Peyer's patch (tissue), 4 donors: Measurements from ENCODE around the gene LCLAT1. TPM values are rescaled to one million over a fixed set of nuclear protein-coding genes. Genes with fewer than 3 reads are reported as not detected.

Experiments
- DNase-seq, 3 donors: peaks; one replicate each; pipeline ENCODE4 v3.0.0-alpha.2; 2017 to 2019
- H3K27ac ChIP-seq, 4 donors: fragments of 200-600 bp; sonication (generic); one replicate each; pipeline ENCODE4 v1.5.1; 2016 to 2019
- H3K27me3 ChIP-seq, 2 donors: fragments of 200-600 bp; sonication (generic); one replicate each; pipeline ENCODE4 v1.5.1; 2019
- H3K36me3 ChIP-seq, 3 donors: fragments of 200-600 bp; sonication (generic); one replicate each; pipeline ENCODE4 v1.5.1; 2016 to 2019
- H3K4me1 ChIP-seq, 4 donors: fragments of 200-600 bp; sonication (generic); one replicate each; pipeline ENCODE4 v1.5.1; 2016 to 2019
- H3K4me3 ChIP-seq, 4 donors: fragments of 200-600 bp; sonication (generic); 1 replicate in 3 of 4; 2 replicates in 1 of 4; pipeline ENCODE4 v1.5.1; 2016 to 2019; ENCODE audit warnings: mild to moderate bottlenecking in 1 of 4
- H3K9me3 ChIP-seq, 4 donors: fragments of 200-600 bp; sonication (generic); one replicate each; pipeline ENCODE4 v1.5.1; 2016 to 2019; ENCODE audit warnings: mild to moderate bottlenecking in 1 of 4
- POLR2A ChIP-seq, 2 donors: fragments of 450-650 bp; IDR thresholded peaks; one replicate each; pipeline ENCODE4 v1.5.1; 2017; ENCODE audit warnings: antibody characterized with exemption in 2 of 2, mild to moderate bottlenecking in 2 of 2, moderate library complexity in 2 of 2
- total RNA-seq, 4 donors: library from RNA; depleted of rRNA; stranded (reverse); fragments of >200 nt; gene quantifications; one replicate each; pipeline ENCODE4 v1.1.0, GENCODE V29; 2016
- TF ChIP-seq, protein P1 (sequence below), 6 experiments: fragments of 450-650 bp in 4 of 6; fragments of 200-600 bp in 2 of 6; sonication (generic) in 1 of 6; IDR thresholded peaks; one replicate each; pipeline ENCODE4 v1.5.1; 2017 to 2019; ENCODE audit warnings: antibody characterized with exemption in 6 of 6, mild to moderate bottlenecking in 3 of 6, moderate library complexity in 1 of 6

The LCLAT1 gene
- 10 to 100 TPM; 10.7 to 60.8 (median 24.9) TPM for total RNA-seq

DNA sequence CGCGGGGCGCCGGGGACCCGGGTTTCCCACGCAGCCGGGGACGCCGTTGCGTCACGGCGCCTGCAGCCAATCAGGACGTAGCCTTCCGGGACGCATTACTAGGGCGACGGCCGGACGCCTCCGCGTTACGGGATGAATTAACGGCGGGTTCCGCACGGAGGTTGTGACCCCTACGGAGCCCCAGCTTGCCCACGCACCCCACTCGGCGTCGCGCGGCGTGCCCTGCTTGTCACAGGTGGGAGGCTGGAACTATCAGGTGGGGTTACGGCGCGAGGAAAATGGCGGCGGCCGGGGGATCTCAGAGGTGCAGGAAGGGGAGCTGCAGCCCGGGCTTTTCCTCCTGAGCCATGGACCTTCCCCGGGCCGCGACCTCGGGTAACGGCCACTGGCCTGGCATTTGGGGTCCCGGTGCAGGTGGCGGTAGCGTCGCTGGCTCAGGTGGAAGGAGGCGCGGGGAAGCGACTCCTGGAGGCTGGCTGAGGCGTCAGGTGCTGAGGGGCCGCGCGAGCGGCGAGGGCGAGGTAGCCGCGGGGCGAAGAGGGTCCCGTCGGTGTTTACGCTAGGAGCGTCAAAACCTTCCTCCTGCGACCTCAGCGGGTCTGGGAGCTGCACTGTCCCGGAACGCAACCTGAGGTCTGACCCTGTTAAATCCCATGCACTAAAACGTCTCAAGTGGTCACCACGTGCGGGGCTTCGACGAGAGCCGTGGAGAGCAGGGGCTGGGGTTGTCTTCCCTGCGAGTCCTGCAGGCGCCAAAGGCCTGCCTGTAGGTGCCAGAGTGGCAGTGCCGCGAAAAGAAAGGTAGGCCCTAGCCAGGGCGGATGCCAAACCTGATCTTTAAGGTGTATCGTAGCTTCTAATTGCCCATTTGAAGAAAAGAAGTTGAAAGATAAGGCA is at the start of gene LCLAT1:
Gene LCLAT1, plus strand, starts transcription at position 98 of the 897 bp plus-strand sequence. CDS start 78,345 bp downstream, outside the sequence.
- TF ChIP-seq, protein P1, sequence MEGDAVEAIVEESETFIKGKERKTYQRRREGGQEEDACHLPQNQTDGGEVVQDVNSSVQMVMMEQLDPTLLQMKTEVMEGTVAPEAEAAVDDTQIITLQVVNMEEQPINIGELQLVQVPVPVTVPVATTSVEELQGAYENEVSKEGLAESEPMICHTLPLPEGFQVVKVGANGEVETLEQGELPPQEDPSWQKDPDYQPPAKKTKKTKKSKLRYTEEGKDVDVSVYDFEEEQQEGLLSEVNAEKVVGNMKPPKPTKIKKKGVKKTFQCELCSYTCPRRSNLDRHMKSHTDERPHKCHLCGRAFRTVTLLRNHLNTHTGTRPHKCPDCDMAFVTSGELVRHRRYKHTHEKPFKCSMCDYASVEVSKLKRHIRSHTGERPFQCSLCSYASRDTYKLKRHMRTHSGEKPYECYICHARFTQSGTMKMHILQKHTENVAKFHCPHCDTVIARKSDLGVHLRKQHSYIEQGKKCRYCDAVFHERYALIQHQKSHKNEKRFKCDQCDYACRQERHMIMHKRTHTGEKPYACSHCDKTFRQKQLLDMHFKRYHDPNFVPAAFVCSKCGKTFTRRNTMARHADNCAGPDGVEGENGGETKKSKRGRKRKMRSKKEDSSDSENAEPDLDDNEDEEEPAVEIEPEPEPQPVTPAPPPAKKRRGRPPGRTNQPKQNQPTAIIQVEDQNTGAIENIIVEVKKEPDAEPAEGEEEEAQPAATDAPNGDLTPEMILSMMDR (IDR thresholded peaks at IDR 0.05): peak in 1 of 6 experiments; percentile 3
- TF ChIP-seq POLR2A (IDR thresholded peaks at IDR 0.05): peak in 1 of 2 donors; percentile 35
- peaks cover 0 to 33% (median 0%) of the 10 kb centered on the region in 4 donors for H3K4me1 ChIP-seq
- peak within 1 kb of the TSS; percentile 69 to 94 (median 84) for H3K4me3 ChIP-seq
- peak within 1 kb of the TSS; percentile 75 to 82 (median 80) for H3K27ac ChIP-seq
- no peaks in the 10 kb centered on the region for H3K9me3 ChIP-seq
- peak; percentile 80 to 93 (median 90) for DNase-seq
- no peaks in the 10 kb centered on the region for H3K27me3 ChIP-seq
- no peaks in the 10 kb centered on the region for H3K36me3 ChIP-seq

DNA sequence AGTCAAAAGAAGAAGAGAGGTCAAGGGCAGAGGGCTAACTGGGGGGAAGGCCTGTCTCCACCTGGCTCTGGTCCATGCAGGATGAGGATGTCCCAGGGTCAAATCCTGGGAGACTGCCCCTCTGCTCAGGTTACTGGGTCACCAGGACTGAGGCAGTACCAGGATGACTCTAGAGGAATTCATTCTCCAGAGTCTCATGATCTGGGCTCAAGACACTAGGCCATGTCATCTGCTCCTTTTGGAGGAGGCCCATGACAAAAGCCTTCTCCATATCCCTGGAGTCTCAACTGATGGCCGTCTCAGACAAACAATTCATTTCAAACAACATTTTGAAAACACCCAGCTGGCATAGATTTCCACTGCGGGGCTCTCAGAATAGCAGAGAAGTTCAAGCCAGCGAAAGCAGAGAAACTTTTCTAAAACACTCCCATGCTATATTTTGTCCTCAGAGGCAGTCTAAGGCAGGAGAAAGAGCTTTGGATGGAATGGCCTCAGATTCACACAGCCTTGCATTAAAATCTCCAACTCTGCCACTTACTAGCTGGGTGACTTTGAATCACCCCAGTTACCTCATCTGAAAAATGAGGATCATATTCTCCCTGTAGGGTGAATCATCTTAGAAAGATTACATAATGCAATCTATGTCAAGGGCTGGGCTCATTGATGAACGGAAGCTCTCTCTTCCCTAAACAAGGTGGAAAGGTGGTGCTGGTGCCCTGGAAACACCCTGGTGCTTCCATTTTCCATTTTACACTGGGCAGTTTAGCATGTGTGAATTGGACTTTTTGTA is 48.8 kb upstream of the LCLAT1 start:
- no peaks in the 10 kb centered on the region for H3K9me3 ChIP-seq
- no peak for TF ChIP-seq POLR2A (IDR thresholded peaks at IDR 0.05)
- TF ChIP-seq, protein P1 (IDR thresholded peaks at IDR 0.05): no peak

DNA sequence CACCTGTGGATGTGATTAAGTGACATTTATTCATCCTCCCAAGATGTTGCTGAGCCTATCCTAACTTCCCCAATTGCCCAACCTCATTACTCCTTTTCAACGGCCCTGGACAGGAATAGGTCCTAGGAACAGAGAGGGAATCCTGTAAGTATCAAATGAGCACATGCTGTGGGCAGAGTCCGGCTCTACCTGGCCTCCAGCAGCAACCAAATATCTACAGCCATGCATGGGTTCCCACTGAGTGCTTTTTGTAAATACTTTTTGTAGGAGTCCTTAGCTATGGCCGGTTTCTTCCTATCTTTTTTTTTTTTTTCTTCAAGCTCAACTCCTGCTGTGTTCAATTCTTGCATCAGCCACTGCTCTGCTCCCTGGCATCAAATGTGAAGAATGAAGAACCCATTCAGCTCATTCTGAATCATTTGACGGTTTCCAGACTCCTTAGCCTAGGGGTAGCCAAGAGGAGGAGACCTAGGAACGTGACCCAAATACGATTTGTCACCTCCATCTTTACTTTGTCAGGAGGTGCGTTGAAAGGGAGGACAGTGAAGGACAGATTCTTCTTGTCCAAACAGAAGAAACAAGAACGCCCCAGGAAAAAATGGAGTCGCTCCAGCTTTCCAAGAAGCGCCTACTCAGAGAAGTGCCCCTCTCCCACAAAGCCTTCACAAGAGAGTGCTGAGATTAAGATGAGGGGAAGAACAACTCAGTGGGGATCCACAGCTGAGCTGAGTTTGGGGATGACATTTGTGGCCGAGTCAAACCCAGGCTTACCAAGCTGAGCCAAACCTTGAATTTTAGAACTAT is 46.7 kb upstream of the LCLAT1 start:
- H3K27me3 ChIP-seq: no peaks in the 10 kb centered on the region
- peak overlapping the region in 1 of 4 donors; percentile 38 for H3K27ac ChIP-seq
- H3K9me3 ChIP-seq: no peaks in the 10 kb centered on the region
- H3K4me1 ChIP-seq: peaks cover 0 to 8% (median 0%) of the 10 kb centered on the region in 4 donors
- no peaks in the 10 kb centered on the region for H3K36me3 ChIP-seq
- DNase-seq: no peak
- H3K4me3 ChIP-seq: no peak overlapping the region
- TF ChIP-seq, protein P1 (IDR thresholded peaks at IDR 0.05): no peak
- no peak for TF ChIP-seq POLR2A (IDR thresholded peaks at IDR 0.05)

More for the DNA sequence above, 48.8 kb upstream of the LCLAT1 start:
- no peak for DNase-seq
- Histone ChIP-seq H3K27ac (no peak overlapping the region), H3K4me3 (no peak overlapping the region), H3K27me3 (no peaks in the 10 kb centered on the region), H3K4me1 (no peaks in the 10 kb centered on the region), H3K36me3 (no peaks in the 10 kb centered on the region)

DNA sequence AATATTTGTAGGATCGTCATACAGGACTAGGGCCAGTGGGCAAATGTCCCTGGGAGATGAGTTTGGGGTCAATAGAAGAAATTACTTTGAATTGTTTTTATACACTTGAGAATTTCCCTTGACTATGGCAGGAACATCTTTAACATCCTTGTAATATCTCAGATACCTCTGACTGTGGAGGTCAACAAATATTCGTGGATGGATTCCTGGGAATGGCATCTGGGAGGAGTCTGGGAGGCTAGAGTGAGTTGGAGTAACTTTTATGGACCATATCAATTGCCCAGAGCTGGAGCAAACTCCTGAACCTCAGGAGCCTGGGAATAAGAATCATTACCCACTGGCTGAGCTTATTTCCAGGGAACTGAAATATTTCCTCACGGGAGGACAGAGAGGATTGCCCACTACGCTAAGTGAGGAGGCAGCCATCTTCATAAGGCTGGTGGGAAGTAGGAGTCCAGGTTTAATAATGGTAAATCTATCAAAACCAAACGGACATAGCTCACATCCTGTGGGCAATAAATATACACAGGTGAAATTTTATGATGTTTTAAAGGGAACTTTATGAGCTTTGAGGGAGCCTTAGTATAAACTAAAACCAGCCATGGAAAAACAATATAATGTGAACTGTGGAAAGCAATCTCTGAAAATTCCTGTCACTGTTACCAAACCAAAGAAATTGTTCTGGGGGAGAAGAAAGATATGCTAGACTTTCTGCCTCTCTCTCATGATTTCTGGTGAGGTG is 44.4 kb upstream of the LCLAT1 start:
- TF ChIP-seq, protein P1 (IDR thresholded peaks at IDR 0.05): no peak
- no peak for TF ChIP-seq POLR2A (IDR thresholded peaks at IDR 0.05)
- H3K9me3 ChIP-seq: no peaks in the 10 kb centered on the region
- H3K4me3 ChIP-seq: no peak overlapping the region
- no peaks in the 10 kb centered on the region for H3K36me3 ChIP-seq
- no peaks in the 10 kb centered on the region for H3K27me3 ChIP-seq
- peaks cover 0 to 8% (median 0%) of the 10 kb centered on the region in 4 donors for H3K4me1 ChIP-seq
- H3K27ac ChIP-seq: no peak overlapping the region
- no peak for DNase-seq
